ENCODE data around the gene RNU7-1.
A peak's percentile ranks its signal among the peaks of the same experiment; 100 is the strongest.

RNU7-1 gene

DNA sequence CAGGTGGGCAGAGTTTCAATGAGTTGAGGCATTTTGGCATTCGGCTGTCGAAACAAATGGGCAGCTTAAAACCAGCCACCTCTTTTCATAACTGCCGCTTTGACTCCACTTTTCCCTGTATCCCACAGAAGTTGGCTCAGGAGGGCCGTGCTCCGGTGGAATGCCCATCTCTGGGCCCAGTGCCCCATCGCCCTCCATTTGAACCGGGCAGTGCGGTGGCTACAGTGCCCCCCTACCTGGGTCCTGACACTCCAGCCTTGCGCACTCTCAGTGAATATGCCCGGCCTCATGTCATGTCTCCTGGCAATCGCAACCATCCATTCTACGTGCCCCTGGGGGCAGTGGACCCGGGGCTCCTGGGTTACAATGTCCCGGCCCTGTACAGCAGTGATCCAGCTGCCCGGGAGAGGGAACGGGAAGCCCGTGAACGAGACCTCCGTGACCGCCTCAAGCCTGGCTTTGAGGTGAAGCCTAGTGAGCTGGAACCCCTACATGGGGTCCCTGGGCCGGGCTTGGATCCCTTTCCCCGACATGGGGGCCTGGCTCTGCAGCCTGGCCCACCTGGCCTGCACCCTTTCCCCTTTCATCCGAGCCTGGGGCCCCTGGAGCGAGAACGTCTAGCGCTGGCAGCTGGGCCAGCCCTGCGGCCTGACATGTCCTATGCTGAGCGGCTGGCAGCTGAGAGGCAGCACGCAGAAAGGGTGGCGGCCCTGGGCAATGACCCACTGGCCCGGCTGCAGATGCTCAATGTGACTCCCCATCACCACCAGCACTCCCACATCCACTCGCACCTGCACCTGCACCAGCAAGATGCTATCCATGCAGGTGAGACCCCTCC is 5.0 kb upstream of the RNU7-1 start:
- no peak for DNase-seq

DNA sequence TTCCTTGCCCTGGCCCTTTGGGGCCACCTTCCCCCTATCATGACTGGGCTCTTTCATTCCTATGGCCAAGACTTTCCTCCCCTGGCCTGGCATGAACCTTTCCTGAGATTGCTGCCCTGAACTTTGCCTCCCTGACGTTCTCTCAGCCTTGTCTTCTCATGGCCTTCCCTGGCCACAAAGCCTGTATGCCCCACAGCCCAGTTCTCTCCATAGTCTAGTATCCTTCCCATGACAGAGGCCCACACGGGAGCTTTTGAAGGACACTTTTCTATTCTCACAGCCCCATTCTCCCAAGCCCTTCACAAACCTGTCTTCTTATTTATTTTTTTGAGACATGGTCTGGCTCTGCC is 4.5 kb upstream of the RNU7-1 start:
- DNase-seq, result no peak

DNA sequence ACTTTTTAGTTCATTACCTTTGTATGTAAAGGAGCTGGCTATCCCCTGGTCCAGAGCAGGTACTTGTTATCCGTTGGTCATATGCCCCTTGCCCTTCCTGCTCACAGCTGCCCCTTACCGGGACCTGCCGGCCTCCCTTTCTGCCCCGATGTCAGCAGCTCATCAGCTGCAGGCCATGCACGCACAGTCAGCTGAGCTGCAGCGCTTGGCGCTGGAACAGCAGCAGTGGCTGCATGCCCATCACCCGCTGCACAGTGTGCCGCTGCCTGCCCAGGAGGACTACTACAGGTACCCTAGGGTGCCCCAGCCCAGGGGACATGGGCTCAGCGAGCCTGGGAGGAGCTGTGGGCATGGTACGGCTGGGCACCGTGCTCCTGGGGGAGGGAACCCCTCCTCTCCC is 2.3 kb upstream of the RNU7-1 start:
- no peak for DNase-seq

DNA sequence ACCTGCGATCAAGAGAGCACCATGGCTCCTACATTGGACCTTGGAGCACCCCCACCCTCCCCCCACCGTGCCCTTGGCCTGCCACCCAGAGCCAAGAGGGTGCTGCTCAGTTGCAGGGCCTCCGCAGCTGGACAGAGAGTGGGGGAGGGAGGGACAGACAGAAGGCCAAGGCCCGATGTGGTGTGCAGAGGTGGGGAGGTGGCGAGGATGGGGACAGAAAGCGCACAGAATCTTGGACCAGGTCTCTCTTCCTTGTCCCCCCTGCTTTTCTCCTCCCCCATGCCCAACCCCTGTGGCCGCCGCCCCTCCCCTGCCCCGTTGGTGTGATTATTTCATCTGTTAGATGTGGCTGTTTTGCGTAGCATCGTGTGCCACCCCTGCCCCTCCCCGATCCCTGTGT is 1.8 kb upstream of the RNU7-1 start:
- no peak for DNase-seq

DNA sequence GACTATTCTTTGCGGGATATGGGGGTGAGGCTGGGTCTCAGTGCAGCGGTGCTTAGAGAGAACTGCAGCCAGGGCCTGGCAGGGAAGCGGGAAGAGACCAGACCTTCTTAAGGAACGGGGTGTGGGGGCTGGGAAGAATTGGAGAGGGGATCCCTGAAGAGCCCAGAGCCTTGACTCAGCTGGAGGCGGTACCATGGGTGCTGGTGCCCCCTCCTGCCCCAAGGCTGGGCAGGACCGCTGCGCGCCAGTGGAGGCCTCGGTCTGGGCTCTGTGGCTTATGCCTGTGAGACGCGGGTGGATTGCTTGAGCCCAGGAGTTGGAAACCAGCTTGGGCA is 1.3 kb upstream of the RNU7-1 start:
- DNase-seq, result no peak

DNA sequence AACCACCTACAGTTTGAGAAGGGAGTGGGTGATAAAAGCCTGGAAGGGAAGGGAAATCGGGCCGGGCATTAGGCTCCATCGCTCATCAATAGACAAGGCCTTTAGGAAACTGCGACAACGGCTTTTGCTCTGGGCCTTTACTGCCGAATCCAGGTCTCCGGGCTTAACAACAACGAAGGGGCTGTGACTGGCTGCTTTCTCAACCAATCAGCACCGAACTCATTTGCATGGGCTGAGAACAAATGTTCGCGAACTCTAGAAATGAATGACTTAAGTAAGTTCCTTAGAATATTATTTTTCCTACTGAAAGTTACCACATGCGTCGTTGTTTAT is 261 bp upstream of the RNU7-1 start:
- DNase-seq, result peak; percentile 88

DNA sequence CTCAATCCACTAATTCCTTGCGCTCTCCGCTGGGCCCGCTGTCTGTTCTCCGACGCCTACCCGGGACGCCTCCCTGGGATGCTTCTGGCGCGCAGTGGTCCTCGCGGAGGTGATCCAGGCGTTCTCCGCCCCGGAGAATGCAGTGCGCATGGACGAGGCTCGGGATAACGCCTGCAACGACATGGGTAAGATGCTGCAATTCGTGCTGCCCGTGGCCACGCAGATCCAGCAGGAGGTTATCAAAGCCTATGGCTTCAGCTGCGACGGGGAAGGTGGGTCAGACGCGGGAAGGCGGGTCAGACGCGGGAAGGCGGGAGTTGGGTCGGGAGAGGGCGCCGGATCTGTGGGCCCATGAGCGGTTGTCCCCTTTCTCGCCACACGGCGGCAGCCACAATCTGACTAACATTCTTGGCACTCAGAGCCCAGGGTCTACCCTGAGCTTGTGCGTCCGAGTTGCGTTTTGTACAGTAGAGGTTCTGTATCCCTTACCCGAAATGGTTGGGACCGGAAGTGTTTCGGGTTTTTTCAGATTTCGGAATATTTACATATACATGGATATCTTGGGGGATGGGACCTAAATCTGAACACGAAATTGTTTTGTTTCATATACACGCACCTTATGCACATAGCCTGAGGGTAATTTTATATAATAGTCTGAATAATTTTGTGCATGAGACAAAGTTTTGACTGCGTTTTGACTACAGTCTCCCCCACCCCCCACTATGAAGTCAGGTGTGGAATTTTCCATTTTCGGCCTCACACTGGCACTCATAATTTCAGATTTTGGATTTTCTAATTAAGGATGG is 968 bp downstream of the RNU7-1 start:
- peak; percentile 88 for DNase-seq

DNA sequence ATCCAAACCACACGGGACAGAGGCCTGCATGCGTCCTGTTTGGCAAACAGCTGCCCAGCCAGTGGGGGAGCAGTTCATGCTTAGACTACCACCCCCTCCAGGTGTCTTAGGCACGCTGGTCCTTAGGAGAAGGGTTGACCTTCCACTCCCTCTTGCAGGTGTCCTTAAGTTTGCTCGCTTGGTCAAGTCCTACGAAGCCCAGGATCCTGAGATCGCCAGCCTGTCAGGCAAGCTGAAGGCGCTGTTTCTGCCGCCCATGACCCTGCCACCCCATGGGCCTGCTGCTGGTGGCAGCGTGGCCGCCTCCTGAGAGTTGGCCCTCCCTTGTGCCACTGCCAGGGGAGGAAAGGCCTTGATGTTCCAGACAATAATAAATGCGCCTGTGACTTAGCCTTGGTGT is 2.0 kb downstream of the RNU7-1 start:
- no peak for DNase-seq

DNA sequence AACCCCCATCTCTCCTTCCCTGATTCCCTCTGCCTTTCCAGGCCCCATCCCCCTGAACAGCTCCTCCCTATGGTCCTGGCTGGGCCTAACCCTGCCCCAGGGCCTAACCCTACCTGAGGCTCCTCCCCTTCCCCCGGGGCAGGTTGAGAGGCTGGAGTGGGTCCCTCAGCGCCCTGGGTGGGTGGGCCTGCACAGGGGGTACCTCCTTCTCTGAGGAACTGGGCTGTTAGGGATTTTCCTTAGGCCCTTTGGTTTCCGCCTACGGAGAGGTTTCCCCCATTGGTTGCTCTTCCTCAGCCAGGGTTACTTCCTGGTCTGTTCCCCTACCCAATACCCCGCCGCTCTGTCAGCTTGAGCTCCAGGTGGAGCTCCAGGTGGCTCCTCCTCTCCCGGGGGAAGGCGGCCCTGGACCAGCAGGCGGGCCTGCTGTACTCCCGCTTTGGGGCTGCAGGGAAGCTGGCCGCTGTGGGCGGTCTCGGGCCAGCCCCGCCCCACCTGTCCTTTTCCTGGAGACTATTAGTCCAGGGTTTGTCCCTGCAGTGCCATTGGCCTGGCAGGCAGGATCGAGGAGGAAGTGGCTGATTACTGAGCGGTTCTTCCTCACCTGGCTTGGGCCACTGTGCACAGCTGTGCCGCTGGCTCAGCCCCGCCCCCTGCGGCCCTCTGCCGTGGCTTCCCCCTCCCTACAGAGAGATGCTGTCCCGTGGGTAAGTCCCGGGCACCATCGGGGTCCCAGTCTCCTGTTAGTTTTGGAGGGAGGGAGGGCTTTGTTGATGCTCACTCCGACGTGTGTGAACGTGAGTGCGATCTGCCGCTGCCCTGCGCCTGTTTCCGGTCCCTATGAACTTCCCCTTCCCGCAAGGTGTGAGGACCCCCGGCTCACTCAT is 2.7 kb downstream of the RNU7-1 start:
- peak; percentile 95 for DNase-seq

DNA sequence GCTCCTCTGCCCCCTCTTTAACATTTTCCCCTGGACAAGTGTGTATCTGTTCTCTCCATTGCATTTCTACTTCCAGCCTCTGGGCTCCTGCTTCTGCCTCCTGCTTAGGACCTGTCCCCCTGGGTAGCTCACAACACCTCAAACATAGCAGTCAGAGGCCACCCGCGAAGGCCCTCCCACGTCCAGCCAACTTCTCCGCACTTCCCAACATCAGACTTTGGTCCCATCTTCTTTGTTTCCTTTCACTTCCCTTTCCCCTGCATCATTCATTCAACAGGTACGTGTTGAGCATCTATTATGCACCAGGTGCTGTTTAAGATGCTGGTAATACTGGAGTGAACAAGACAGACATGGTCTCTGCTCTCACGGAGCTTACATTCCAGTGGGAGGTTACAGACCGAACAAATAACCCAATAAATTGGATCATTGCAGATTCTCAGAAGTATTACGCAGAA is 3.3 kb downstream of the RNU7-1 start:
- no peak for DNase-seq

DNA sequence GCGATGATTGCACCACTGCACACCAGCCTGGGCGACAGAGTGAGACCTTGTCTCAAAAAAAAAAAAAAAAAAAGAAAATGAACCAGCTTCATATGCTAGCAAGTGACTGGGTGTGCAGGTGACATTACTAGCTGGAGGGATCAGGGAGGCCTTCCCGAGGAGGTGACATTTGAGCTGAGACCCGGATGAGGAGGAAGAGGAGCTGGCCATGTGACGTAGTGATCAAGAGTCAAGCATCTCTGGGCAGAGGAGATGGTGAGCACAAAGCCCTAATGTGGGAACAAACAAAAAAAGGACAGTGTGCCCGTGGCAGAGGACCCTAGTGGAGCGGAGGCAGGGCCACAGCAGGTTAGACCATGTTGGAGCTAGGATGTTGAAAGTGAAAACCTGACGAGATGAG is 4.0 kb downstream of the RNU7-1 start:
- no peak for DNase-seq

DNA sequence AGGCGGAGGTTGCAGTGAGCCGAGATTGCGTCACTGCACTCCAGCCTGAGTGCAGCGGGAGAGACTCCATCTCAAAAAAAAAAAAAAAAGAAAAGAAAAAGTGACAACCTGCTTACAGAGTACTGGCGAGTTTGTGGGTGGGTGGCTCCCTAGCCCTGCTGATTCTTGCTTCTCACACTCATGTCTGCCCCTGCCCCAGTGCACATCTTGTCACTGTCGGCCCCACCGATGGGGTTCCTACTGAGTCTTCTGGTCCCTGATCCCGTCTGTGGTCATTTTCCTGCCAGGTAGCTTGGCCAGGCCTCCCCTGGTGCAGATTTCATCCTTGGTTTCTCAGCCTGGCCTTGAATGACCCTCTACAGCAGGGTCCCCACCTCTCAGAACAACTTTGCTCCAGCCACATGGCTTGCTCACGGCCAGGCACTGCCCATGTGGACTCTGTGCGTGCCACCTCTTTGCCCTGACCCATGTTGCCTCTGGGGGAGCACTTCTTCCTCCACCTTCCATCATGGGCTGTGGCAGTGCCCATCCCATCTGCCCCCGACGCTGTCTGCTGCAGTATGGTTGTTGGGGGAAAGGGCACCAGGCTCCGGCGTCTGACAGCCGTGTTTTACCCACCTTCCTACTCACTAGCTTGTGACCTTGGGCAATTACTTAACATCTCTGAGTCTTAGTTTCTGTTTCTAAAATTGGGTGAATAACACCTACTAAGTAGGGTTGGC is 5.4 kb downstream of the RNU7-1 start:
- no peak for DNase-seq

DNA sequence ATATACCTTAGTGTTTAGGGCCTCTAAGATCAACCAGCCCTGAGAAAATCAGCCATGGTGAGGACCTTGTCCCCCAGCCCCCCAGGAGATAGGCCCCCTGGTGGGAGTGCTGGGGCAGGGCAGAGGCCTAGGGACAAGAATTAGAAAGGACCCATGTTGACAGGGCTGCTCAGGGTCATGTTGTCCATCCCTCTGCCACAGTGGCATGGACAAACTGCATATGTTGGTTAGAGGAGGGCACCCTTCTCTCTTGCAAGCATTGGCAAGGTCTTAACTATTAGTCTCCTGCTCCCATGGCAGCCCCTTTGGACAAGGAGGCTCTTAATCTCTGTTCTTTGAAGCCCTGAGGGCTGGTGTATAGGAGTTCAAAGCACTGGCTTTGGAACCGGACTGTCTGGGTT is 6.8 kb downstream of the RNU7-1 start:
- no peak for DNase-seq

DNA sequence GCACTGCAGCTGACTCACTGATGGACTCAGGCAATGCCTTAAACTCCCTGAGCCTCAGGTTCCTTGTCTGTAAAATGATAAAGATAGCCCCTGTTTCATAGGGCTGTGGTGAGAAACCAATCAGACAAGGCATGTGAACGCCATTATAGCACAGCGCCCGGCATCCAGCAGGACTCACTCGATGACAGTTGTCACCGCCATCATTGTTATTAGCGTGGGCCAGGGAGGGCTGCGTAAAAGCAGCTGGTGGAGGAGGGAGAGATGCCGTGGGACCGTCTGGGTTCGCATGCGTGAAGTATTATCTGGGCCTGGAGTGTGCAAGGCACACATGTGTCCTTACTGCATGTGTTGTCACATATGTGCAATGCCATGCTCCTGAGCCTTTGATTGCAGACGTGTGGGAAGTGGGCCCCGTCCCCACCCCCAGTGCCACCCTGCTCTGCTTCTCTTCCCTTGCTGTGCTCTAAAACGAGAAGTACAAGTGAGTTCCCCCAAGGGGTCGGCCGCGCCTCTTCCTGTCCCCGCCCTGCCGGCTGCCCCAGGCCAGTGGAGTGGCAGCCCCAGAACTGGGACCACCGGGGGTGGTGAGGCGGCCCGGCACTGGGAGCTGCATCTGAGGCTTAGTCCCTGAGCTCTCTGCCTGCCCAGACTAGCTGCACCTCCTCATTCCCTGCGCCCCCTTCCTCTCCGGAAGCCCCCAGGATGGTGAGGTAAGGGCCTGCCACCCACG is 7.4 kb downstream of the RNU7-1 start, which contains the start of gene PTPN6:
Gene PTPN6, plus strand, starts transcription at position 546 of the 730 bp plus-strand sequence. Its CDS starts 157 bp downstream, at position 703.
- DNase-seq, result no peak

DNA sequence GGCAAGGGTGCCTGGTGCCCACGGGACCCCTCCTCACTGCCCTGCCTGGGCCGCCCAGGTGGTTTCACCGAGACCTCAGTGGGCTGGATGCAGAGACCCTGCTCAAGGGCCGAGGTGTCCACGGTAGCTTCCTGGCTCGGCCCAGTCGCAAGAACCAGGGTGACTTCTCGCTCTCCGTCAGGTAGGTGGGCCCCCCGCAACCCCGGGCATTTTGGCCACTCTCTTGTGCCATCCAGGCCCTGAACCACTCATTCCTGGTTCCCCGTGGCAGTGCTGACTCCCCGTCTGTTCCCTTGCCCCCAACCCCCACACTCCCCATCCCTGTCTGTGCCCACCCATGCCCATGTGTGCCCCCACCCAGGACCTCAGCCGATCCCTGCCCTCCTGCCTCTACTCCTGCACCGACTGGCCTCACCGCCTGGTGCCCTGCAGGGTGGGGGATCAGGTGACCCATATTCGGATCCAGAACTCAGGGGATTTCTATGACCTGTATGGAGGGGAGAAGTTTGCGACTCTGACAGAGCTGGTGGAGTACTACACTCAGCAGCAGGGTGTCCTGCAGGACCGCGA is 8.0 kb downstream of the RNU7-1 start:
- DNase-seq, result no peak

DNA sequence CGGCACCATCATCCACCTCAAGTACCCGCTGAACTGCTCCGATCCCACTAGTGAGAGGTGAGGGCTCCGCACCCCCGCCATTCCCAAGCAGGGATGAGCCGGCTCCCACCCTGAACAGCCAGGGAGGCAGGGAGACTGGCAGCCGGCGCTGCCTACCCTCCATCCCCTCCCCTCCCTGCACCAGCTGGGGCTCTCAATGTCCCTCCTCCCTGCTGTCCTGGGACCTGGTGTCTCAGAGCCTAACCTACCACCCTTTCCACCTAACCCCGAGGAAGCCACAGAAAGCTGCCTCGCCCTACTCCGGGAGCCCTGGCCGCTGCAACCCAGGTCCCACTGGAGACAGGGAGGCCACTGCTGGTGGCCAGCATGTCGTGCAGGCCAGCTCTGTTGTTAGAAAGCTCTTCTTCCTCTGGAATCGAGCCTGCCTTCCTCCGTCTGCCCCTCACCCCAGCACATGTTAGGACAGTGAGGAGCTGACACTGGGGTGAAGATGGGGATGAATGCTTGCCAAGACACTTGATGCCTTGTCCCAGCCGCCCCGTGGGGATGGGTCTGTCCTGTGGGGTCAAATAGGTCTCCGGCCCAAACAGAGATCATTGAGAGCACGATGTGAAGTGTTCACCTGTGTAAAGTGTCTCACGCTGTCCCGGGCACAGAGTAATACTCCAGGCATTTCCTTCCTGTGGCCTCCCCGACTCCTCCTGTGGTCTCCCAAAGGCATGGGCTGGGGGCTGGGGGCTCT is 8.7 kb downstream of the RNU7-1 start:
- no peak for DNase-seq

DNA sequence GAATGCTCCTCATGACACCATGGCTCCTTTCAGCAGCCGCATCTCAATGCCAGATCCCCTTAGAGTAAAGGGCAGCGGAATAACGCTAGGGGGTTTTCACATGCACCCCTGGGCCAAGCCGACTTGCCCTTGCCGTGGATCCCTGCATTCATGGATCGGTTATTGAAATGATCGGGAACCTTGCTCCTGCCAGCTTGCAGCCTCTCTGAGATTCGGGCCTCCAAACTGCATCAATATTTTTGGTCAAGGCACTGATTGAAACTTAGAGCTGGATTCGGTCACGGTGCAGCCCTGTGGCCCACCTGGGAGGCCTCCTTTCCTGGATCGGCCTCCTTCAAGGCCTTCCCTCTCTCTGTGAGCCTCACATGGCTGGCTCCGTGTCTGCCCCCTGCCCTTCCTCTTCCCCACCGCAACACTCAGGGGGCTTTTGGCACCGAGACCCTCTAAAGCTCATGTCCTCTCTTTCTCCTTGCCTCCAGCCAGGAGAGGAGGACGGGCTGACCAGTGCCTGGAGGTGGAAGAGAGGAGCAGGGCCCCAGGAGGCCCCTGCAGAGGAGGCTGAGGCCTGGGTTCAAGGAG is 9.3 kb downstream of the RNU7-1 start:
- DNase-seq, result no peak

DNA sequence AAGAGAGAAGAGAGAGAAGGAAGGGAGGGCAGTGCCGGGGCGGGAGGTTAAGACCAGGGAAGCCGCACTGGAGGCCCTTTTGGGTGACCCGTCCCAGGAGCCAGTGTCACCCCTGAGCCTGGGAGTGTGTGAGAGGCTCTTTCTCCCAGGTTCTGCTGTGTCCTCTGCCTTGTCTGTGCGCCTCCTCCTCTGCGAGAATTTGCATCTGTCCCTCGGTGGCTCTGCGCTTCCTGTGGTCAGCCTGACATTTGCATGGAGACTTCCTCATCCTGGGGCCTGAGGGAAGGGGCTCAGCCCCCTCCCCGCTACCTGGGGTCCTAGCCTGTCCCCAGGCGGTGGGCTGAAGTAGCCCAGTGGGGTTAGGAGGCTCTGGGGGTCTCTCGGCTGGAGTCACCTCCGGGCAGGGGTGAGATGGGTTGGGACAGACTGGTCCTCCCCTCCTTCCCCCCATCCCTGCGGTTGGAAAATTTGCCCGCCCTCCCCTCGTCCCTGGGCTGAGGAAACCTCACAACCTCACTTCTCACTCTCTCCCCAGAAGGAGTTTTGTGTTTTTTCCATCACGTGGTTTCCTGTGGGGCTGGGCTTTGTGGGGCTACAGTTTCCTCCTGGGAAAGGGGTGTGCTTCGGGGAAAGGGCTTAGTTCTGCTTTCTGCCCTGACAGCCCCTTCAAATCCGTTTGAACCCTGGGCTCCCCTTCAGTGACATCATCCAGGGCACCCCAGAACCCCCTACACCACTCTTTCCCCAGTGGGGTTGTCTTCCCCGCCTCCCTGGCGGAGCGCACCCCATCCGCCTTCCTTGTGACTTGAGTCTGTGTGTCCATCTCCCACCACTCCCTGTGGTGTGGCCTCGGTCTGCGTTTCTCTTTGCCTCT is 10.1 kb downstream of the RNU7-1 start:
- no peak for DNase-seq

DNA sequence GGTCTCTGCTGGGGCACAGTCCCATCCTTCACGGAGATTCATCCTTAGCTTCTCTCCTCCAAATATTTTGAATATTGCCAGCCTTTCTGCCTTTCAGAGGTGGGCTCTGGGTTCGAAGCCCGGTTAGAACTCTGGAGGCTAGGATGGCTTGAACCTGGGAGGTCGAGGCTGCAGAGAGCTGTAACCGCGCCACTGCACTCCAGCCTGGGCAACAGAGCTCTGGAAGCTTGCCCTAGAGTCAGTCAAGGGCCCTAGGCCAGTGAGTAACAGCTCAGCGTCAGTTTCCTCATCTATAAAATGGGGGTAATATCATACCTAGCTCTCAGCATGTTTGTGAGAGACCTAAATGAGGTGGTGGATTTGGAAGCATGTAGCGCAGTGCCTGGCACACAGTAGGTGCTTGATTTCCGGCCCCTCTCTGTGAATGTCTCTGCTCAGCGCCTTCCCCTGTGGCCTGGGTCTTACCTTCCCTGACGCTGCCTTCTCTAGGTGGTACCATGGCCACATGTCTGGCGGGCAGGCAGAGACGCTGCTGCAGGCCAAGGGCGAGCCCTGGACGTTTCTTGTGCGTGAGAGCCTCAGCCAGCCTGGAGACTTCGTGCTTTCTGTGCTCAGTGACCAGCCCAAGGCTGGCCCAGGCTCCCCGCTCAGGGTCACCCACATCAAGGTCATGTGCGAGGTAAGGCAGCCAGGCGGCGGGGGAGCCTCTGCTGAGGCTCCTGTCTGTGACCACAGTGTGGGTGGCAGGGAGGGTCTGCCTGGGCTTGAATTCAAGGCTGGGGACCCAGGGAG is 10.9 kb downstream of the RNU7-1 start:
- no peak for DNase-seq

Measured in NCI-H2081 treated with DMSO at 0.1 percent for 48 hours (cell line).